GM13976 (cell line): Measurements from ENCODE around the gene ZFP36L1.

Source experiments
- DNase-seq: peaks from one replicate; pipeline ENCODE4 v3.0.0; 2012; ENCODE audit warnings: low spot score
- CTCF ChIP-seq: IDR thresholded peaks from 2 replicates; pipeline ENCODE4 v1.5.1; 2012; ENCODE audit warnings: borderline replicate concordance, mild to moderate bottlenecking; ENCODE audit not compliant: insufficient read depth; ENCODE audit errors: extremely low read depth, missing control alignments, control extremely low read depth
- in situ Hi-C: fragments of 300-500 bp; cut with MboI; formaldehyde crosslinking; loops from one replicate; pipeline ENCODE4 v1.12.0; 2022; ENCODE audit warnings: low sequenced_read_pairs, mixed read lengths, inconsistent platforms; ENCODE audit not compliant: unreplicated experiment

The ZFP36L1 gene

GRCh38 chr14:68780358-68781160 is 12.3 kb downstream of the ZFP36L1 start:
- no peak for TF ChIP-seq CTCF
- DNase-seq, result no peak

GRCh38 chr14:68779761-68780323 is 13.0 kb downstream of the ZFP36L1 start:
- in situ Hi-C loops, result no loop called here
- DNase-seq, result no peak
- TF ChIP-seq CTCF, result no peak

More at GRCh38 chr14:68780358-68781160, 12.3 kb downstream of the ZFP36L1 start:
- in situ Hi-C loops, result no loop called here

- DNase-seq, result no peak
- in situ Hi-C loops, result no loop called here
- TF ChIP-seq CTCF, result no peak
These were observed 15.2 kb downstream of the ZFP36L1 start for GRCh38 chr14:68777644-68778043.

GRCh38 chr14:68775614-68776126 is 17.2 kb downstream of the ZFP36L1 start:
- DNase-seq, result no peak
- no peak for TF ChIP-seq CTCF
- in situ Hi-C loops, result no loop called here

- TF ChIP-seq CTCF, result no peak
- no peak for DNase-seq
- in situ Hi-C loops, result no loop called here
These were observed 17.9 kb downstream of the ZFP36L1 start for GRCh38 chr14:68774771-68775613.

DNA sequence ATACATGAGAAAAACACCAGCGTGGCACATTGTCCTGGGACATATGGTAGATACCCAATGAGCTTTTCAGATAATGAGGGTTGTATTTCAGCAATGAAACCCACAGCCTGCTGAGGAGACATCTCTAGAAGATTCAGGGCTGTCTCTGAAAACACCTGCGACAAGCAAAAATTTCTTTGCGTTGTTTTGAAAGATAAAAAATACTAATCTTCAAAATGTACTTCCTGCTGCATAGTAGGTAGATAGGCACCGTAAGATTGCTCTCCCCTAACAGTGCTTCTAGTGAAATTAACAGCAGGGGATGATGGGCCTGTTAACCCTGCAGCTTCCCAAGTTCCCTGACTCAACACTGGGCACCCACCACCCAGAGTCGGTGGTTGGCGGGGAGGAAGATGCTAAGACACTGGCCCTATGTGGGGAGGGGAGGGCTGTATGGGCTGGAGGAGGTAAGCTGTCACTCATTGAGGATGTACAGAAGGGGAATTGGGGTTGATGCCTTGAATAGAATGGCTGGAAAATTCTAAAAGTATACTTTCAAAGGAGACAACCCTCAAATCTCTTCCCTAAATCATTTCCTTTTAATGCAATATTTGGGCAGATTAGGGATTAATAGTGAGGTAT is 20.0 kb downstream of the ZFP36L1 start:
- in situ Hi-C loops, result no loop called here
- no peak for TF ChIP-seq CTCF
- no peak for DNase-seq
